ENCODE measurements around the gene WIZ.

- TF ChIP-seq POLR2A (IDR thresholded peaks at IDR 0.05) (no peak), CTCF (IDR thresholded peaks at IDR 0.05) (no peak)
Observed at GRCh38 chr19:15427991-15428471, 21.7 kb downstream of the WIZ start.
